ENCODE measurements around the gene SLC12A4. TPM values are rescaled to one million over a fixed set of nuclear protein-coding genes. Genes with fewer than 3 reads are reported as not detected.

Gene SLC12A4
- total RNA-seq, 1 donor from 2014 or later: 117 TPM

DNA sequence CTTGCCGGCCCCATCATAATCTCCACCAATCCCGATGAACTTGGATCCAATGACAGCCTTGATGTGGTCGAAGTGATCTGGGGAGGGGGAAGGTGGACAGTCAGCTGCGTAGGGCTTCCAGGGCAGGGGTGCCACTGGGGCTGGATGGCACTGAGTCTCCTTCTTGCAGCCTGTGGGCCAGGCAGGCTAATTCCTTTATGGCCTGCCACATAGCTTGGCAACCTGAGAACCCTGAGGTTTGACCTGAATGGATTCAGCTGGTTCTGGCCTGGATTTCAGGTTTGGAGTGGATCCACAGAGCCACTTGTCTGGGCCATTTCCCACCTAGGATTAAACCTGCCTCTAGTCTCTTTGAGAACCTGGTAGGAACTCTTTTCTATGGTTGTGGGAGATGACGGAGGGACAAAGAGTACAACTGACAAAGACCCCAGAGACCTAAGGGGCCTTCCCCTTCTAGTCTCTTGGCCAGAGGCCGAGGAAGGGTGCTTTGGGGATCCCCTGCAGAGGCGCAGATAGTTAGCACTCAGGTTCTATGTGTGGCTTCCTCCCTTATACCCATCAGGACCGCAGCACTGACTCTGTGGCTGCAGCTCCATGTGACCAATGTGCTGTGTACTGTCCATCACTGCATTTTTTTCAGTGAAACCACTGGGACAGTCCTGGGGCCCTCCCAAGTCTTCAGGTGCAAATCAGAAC, 21.0 kb upstream of the SLC12A4 start:
- H3K4me1 Mint-ChIP-seq (ENCODE audit: low read depth): peaks cover 6% of the 10 kb centered on the region
- no peaks in the 10 kb centered on the region for H3K9me3 Mint-ChIP-seq (ENCODE audit: low read depth)
- no peaks in the 10 kb centered on the region for H3K27me3 Mint-ChIP-seq (ENCODE audit: low read depth)
- H3K36me3 Mint-ChIP-seq (ENCODE audit: low read depth): no peaks in the 10 kb centered on the region
- no peak overlapping the region for H3K4me3 Mint-ChIP-seq (ENCODE audit: unreplicated experiment)
- TF ChIP-seq, protein P1, sequence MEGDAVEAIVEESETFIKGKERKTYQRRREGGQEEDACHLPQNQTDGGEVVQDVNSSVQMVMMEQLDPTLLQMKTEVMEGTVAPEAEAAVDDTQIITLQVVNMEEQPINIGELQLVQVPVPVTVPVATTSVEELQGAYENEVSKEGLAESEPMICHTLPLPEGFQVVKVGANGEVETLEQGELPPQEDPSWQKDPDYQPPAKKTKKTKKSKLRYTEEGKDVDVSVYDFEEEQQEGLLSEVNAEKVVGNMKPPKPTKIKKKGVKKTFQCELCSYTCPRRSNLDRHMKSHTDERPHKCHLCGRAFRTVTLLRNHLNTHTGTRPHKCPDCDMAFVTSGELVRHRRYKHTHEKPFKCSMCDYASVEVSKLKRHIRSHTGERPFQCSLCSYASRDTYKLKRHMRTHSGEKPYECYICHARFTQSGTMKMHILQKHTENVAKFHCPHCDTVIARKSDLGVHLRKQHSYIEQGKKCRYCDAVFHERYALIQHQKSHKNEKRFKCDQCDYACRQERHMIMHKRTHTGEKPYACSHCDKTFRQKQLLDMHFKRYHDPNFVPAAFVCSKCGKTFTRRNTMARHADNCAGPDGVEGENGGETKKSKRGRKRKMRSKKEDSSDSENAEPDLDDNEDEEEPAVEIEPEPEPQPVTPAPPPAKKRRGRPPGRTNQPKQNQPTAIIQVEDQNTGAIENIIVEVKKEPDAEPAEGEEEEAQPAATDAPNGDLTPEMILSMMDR (IDR thresholded peaks at IDR 0.05): no peak
- DNase-seq (ENCODE audit: low spot score): no peak
- no peak overlapping the region for H3K27ac Mint-ChIP-seq (ENCODE audit: unreplicated experiment)

DNA sequence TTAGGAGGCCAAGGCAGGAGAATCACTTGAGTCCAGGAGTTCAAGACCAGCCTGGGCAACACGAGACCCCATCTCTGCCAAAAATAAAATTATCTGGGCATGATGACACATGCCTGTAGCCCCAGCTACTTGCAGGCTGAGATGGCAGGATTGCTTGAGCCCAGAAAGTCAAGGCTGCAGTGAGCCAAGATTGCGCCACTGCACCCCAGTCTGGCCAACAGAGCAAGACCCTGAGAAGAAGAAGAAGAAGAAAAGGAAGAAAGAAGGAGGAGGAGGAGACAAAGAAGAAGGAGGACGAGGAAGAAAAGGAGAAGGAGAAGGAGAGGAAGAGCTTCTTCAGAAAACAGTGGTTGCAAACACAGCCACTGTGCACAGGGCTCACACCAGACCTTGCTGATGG, 20.2 kb upstream of the SLC12A4 start:
- TF ChIP-seq, protein P1 (IDR thresholded peaks at IDR 0.05): no peak
- Mint-ChIP-seq H3K36me3 (ENCODE audit: low read depth) (no peaks in the 10 kb centered on the region), H3K9me3 (ENCODE audit: low read depth) (no peaks in the 10 kb centered on the region), H3K4me1 (ENCODE audit: low read depth) (peaks cover 3% of the 10 kb centered on the region), H3K4me3 (ENCODE audit: unreplicated experiment) (no peak overlapping the region), H3K27me3 (ENCODE audit: low read depth) (no peaks in the 10 kb centered on the region), H3K27ac (ENCODE audit: unreplicated experiment) (no peak overlapping the region)
- no peak for DNase-seq (ENCODE audit: low spot score)

DNA sequence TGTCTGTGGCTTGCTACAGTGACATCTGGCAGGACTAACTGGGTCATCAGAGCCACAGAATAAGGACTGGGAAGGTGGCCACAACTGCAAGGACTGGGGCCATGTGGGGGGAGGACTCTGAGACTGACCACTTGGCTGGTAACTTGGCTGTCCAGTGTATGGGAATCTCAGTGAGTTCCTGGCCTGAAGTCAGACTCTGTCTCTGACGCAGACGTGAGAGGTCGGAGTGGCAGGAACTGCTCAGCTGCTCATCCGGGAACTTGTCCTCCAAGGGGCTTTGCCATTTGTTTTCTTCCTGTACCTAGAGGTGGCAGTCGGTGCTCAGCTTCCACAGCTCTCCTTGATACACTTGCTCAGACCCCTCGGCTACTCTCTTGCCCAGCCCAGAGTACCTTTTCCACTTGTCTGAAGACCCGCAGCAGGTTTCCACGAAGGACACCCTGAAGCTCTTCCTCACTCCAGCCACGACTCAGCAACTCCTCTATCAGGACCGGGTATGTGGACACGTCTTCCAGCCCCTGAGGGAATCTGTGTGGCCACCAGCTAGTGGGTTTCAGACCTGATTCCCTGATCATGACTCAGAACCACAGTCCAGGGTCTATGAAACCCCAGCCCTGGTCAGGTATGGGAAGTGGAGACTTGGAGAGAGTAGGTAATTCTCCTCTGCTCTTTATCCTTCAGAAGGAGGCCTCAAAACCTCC, 19.2 kb upstream of the SLC12A4 start:
- no peak for DNase-seq (ENCODE audit: low spot score)
- Mint-ChIP-seq H3K27ac (ENCODE audit: unreplicated experiment) (no peak overlapping the region), H3K4me3 (ENCODE audit: unreplicated experiment) (no peak overlapping the region), H3K27me3 (ENCODE audit: low read depth) (no peaks in the 10 kb centered on the region), H3K9me3 (ENCODE audit: low read depth) (no peaks in the 10 kb centered on the region), H3K36me3 (ENCODE audit: low read depth) (no peaks in the 10 kb centered on the region), H3K4me1 (ENCODE audit: low read depth) (no peaks in the 10 kb centered on the region)
- TF ChIP-seq, protein P1 (IDR thresholded peaks at IDR 0.05): no peak

DNA sequence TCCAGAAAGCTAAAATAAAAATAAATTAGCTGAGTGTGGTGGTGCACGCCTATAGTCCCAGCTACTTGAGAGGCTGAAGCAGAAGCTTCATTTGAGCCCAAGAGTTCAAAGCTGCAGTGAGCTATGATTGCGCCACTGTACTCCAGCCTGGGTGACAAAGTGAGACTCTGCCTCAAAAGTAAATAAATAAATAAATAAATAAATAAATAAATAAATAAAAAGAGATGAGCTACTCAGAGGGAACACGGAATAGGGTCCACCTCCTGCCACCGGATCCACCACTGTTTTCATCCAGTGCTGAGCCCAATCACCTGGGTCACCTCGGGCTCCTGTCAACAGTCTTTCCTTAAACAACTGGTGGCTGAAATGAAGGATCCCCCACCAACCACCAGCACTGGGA, 18.5 kb upstream of the SLC12A4 start:
- Mint-ChIP-seq H3K9me3 (ENCODE audit: low read depth) (no peaks in the 10 kb centered on the region), H3K27me3 (ENCODE audit: low read depth) (no peaks in the 10 kb centered on the region), H3K36me3 (ENCODE audit: low read depth) (no peaks in the 10 kb centered on the region), H3K4me3 (ENCODE audit: unreplicated experiment) (no peak overlapping the region), H3K4me1 (ENCODE audit: low read depth) (no peaks in the 10 kb centered on the region), H3K27ac (ENCODE audit: unreplicated experiment) (no peak overlapping the region)
- no peak for DNase-seq (ENCODE audit: low spot score)
- TF ChIP-seq, protein P1 (IDR thresholded peaks at IDR 0.05): no peak

DNA sequence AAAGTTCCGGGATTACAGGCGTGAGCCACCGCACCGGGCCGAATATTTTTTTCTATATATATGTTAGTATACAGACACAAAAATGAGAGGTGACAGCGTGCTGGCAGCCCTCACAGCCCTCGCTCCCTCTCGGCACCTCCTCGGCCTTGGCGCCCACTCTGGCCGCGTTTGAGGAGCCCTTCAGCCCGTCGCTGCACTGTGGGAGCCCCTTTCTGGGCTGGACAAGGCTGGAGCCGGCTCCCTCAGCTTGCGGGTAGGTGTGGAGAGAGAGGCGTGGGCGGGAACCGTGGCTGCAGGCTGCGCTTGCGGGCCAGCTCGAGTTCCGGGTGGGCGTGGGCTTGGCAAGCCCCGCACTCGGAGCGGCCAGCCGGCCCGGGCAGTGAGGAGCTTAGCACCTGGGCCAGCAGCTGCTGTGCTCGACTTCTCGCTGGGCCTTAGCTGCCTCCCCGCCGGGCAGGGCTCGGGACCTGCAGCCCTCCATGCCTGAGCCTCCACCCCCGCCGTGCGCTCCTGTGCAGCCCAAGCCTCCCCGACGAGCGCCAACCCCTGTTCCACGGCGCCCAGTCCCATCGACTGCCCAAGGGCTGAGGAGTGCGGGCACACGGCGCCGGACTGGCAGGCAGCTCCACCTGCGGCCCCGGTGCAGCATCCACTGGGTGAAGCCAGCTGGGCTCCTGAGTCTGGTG, 13.7 kb upstream of the SLC12A4 start:
- H3K36me3 Mint-ChIP-seq (ENCODE audit: low read depth): no peaks in the 10 kb centered on the region
- TF ChIP-seq, protein P1 (IDR thresholded peaks at IDR 0.05): no peak
- H3K27me3 Mint-ChIP-seq (ENCODE audit: low read depth): peaks cover 6% of the 10 kb centered on the region
- H3K27ac Mint-ChIP-seq (ENCODE audit: unreplicated experiment): no peak overlapping the region
- no peaks in the 10 kb centered on the region for H3K4me1 Mint-ChIP-seq (ENCODE audit: low read depth)
- DNase-seq (ENCODE audit: low spot score): peak; percentile 75
- H3K9me3 Mint-ChIP-seq (ENCODE audit: low read depth): no peaks in the 10 kb centered on the region
- H3K4me3 Mint-ChIP-seq (ENCODE audit: unreplicated experiment): no peak overlapping the region
